HCT116 (cell line): ENCODE results near the gene NCAPH2. TPM values are rescaled to one million over a fixed set of nuclear protein-coding genes. Genes with fewer than 3 reads are reported as not detected.

Experiments used
- ATAC-seq: fragments of 200-7000 bp; cut with Tn5 transposase; 2 replicates; pipeline ENCODE4 v1.9.1; 2020; ENCODE audit warnings: mild to moderate bottlenecking, moderate library complexity
- BruUV-seq: library from RNA; stranded (reverse); fragments of 400-500 nt; replicated peaks from 2 replicates; lab custom pipeline; 2021; lab: Mats Ljungman, UMichigan
- CTCF ChIA-PET: fragments of 300-600 bp; sonication (Branson Sonifier 250); formaldehyde crosslinking; loops from one replicate; lab custom pipeline; 2021; ENCODE audit warnings: antibody characterized with exemption; lab: Charles Lee
- POLR2A ChIA-PET: fragments of 300-600, 350-600 bp; sonication (Branson Sonifier 250); formaldehyde crosslinking; loops from one replicate; lab custom pipeline; 2021; ENCODE audit warnings: antibody characterized with exemption; lab: Charles Lee
- RAD21 ChIA-PET, 2 experiments: fragments of 300-600 bp; sonication (Branson Sonifier 250); formaldehyde crosslinking; loops; one replicate each; lab custom pipeline; 2023; ENCODE audit warnings: low total read pairs in 2 of 2; ENCODE audit not compliant: uncharacterized antibody in 2 of 2, unreplicated experiment in 2 of 2, low non-redundant PET in 1 of 2; lab: Charles Lee
- DNase-seq: peaks from one replicate; pipeline ENCODE4 v3.0.0-alpha.2; 2010; ENCODE audit warnings: low read depth, low spot score
- H2AFZ ChIP-seq: fragments of 200-600 bp; shearing (Covaris generic), sonication (generic); 2 replicates; pipeline ENCODE4 v1.6.1; 2017; ENCODE audit warnings: low read depth, mixed run types, mixed read lengths, antibody characterized with exemption, low read length; ENCODE audit not compliant: poor library complexity, severe bottlenecking
- H3K27ac ChIP-seq: 2 replicates; pipeline ENCODE4 v1.5.1; 2012; ENCODE audit warnings: low read depth, low read length
- H3K27me3 ChIP-seq: fragments of 200-600 bp; sonication (generic); 2 replicates; pipeline ENCODE4 v1.6.1; 2016; ENCODE audit warnings: mixed run types, low read length, mixed read lengths; ENCODE audit not compliant: insufficient read depth
- H3K36me3 ChIP-seq, 2 experiments: fragments of 200-500 bp in 1 of 2; fragments of 200-600 bp in 1 of 2; sonication (Bioruptor generic) in 1 of 2; sonication (generic) in 1 of 2; 2 replicates each; pipeline versions ENCODE4 v1.5.1 to v1.6.1; 2014 to 2016; ENCODE audit warnings: low read length in 2 of 2, inconsistent platforms in 1 of 2, mixed read lengths in 1 of 2, mixed run types in 1 of 2; ENCODE audit not compliant: insufficient read depth in 2 of 2, control insufficient read depth in 1 of 2
- H3K4me1 ChIP-seq, 2 experiments: fragments of 200-600 bp in 1 of 2; sonication (generic) in 1 of 2; 2 replicates each; pipeline versions ENCODE4 v1.5.1 to v1.6.1; 2012 to 2017; ENCODE audit warnings: low read length in 2 of 2, inconsistent platforms in 1 of 2, mild to moderate bottlenecking in 1 of 2, mixed read lengths in 1 of 2, mixed run types in 1 of 2, moderate library complexity in 1 of 2; ENCODE audit not compliant: insufficient read depth in 2 of 2, control insufficient read depth in 1 of 2
- H3K4me2 ChIP-seq: fragments of 200-600 bp; sonication (generic); 2 replicates; pipeline ENCODE4 v1.6.1; 2017; ENCODE audit warnings: mixed run types, low read length, mixed read lengths
- H3K4me3 ChIP-seq, 2 experiments: fragments of 200-600 bp in 1 of 2; sonication (generic) in 1 of 2; replicated peaks in 1 of 2; 2 replicates each; pipeline ENCODE4 v1.5.1; 2011 to 2016; ENCODE audit warnings: low read length in 2 of 2, control low read depth in 1 of 2, low read depth in 1 of 2, mild to moderate bottlenecking in 1 of 2, mixed read lengths in 1 of 2, mixed run types in 1 of 2
- H3K79me2 ChIP-seq: fragments of 200-600 bp; sonication (generic); 2 replicates; pipeline ENCODE4 v1.6.1; 2017; ENCODE audit warnings: mild to moderate bottlenecking, mixed run types, low read length, moderate library complexity, mixed read lengths; ENCODE audit not compliant: insufficient read depth
- H3K9ac ChIP-seq: fragments of 200-600 bp; sonication (generic); 2 replicates; pipeline ENCODE4 v1.6.1; 2016; ENCODE audit warnings: low read length, mixed read lengths
- H3K9me2 ChIP-seq: fragments of 200-600 bp; sonication (generic), shearing (Covaris generic); 2 replicates; pipeline ENCODE4 v1.6.1; 2017; ENCODE audit warnings: mixed run types, mild to moderate bottlenecking, moderate library complexity; ENCODE audit not compliant: insufficient read depth
- H3K9me3 ChIP-seq, 2 experiments: fragments of 200-500 bp in 1 of 2; fragments of 200-600 bp in 1 of 2; sonication (Bioruptor generic) in 1 of 2; sonication (generic) in 1 of 2; 2 replicates each; pipeline ENCODE4 v1.6.1; 2014 to 2017; ENCODE audit warnings: low read length in 2 of 2, mixed read lengths in 2 of 2, inconsistent platforms in 1 of 2, low read depth in 1 of 2, mild to moderate bottlenecking in 1 of 2, mixed run types in 1 of 2, moderate library complexity in 1 of 2; ENCODE audit not compliant: control insufficient read depth in 1 of 2, insufficient read depth in 1 of 2
- H4K20me1 ChIP-seq: fragments of 200-600 bp; sonication (generic), shearing (Covaris generic); 2 replicates; pipeline ENCODE4 v1.6.1; 2017; ENCODE audit warnings: mixed run types, mild to moderate bottlenecking, moderate library complexity; ENCODE audit not compliant: insufficient read depth
- ATF3 ChIP-seq: IDR thresholded peaks from 2 replicates; pipeline ENCODE4 v1.6.1; 2012
- CBX3 ChIP-seq: IDR thresholded peaks from 2 replicates; pipeline ENCODE4 v1.6.1; 2012; ENCODE audit warnings: low read depth
- CEBPB ChIP-seq: IDR thresholded peaks from 2 replicates; pipeline ENCODE4 v1.6.1; 2012; ENCODE audit warnings: low read depth
- CTCF ChIP-seq, 3 experiments: fragments of 200-600 bp in 1 of 3; sonication (generic) in 1 of 3; IDR thresholded peaks in 2 of 3; conservative IDR thresholded peaks in 1 of 3; 2 replicates each; pipeline ENCODE4 v1.5.1; 2012 to 2017; ENCODE audit warnings: low read depth in 2 of 3, low read length in 2 of 3, antibody characterized with exemption in 1 of 3, borderline replicate concordance in 1 of 3, control low read depth in 1 of 3, mild to moderate bottlenecking in 1 of 3, mixed read lengths in 1 of 3, mixed run types in 1 of 3, moderate library complexity in 1 of 3; ENCODE audit not compliant: insufficient read depth in 1 of 3
- EGR1 ChIP-seq: IDR thresholded peaks from 2 replicates; pipeline ENCODE4 v1.6.1; 2012; ENCODE audit warnings: low read depth
- EZH2 ChIP-seq: fragments of 200-600 bp; sonication (generic); IDR thresholded peaks from 2 replicates; pipeline ENCODE4 v1.6.1; 2017; ENCODE audit warnings: antibody characterized with exemption, mixed run types
- EZH2phosphoT487 ChIP-seq: fragments of 200-600 bp; IDR thresholded peaks from 2 replicates; pipeline ENCODE4 v1.6.1; 2018; ENCODE audit warnings: antibody characterized with exemption, borderline replicate concordance
- JUND ChIP-seq: IDR thresholded peaks from 2 replicates; pipeline ENCODE4 v1.6.1; 2012
- MAX ChIP-seq: IDR thresholded peaks from 2 replicates; pipeline ENCODE4 v1.6.1; 2012
- POLR2A ChIP-seq: IDR thresholded peaks from 2 replicates; pipeline ENCODE4 v1.7.0; 2011; ENCODE audit warnings: borderline replicate concordance; ENCODE audit not compliant: insufficient read depth, insufficient read length; ENCODE audit errors: extremely low read depth
- POLR2AphosphoS5 ChIP-seq: IDR thresholded peaks from 2 replicates; pipeline ENCODE4 v1.6.1; 2011; ENCODE audit warnings: mild to moderate bottlenecking, low read depth, low read length, moderate library complexity
- RAD21 ChIP-seq: IDR thresholded peaks from 2 replicates; pipeline ENCODE4 v1.6.1; 2012; ENCODE audit warnings: low read depth, mild to moderate bottlenecking
- REST ChIP-seq: IDR thresholded peaks from 2 replicates; pipeline ENCODE4 v1.6.1; 2012; ENCODE audit warnings: low read depth
- SP1 ChIP-seq: IDR thresholded peaks from 2 replicates; pipeline ENCODE4 v1.6.1; 2012; ENCODE audit warnings: low read depth
- TCF7L2 ChIP-seq: IDR thresholded peaks from 2 replicates; pipeline ENCODE4 v1.7.0; 2011; ENCODE audit warnings: borderline replicate concordance, inconsistent platforms; ENCODE audit not compliant: insufficient read depth, insufficient read length; ENCODE audit errors: extremely low read depth
- ZBTB33 ChIP-seq: IDR thresholded peaks from 2 replicates; pipeline ENCODE4 v1.6.1; 2011; ENCODE audit warnings: mild to moderate bottlenecking, low read length, moderate library complexity; ENCODE audit not compliant: insufficient replicate concordance; ENCODE audit errors: extremely low read depth
- ZFX ChIP-seq: fragments of 450-650 bp; IDR thresholded peaks from 2 replicates; pipeline ENCODE4 v1.6.1; 2017
- ZNF274 ChIP-seq: fragments of 200-500 bp; sonication (Bioruptor generic); IDR thresholded peaks from 2 replicates; pipeline ENCODE4 v1.6.1; 2014; ENCODE audit warnings: mild to moderate bottlenecking, low read depth, low read length, inconsistent platforms
- intact Hi-C: fragments of 100-400 bp; cut with micrococcal nuclease; formaldehyde crosslinking; loops from 2 replicates; pipeline ENCODE4 v1.10.0; 2022
- total RNA-seq: library from RNA; stranded (reverse); gene quantifications from one replicate; pipeline ENCODE4 v1.2.1, GENCODE V29; 2021; ENCODE audit not compliant: unreplicated experiment

The NCAPH2 gene
- total RNA-seq, 1 experiment from 2014 or later = 99.1 TPM

- ATAC-seq (no peak), DNase-seq (no peak)
- Histone ChIP-seq H3K4me1 (peaks cover 6 to 11% of the 10 kb centered on the region in 2 experiments; a peak in 2 of 4 replicates), H3K4me2 (no peak overlapping the region), H3K27me3 (no peaks in the 10 kb centered on the region), H2AFZ (no peak overlapping the region), H3K4me3 (no peak overlapping the region), H3K9me2 (no peaks in the 10 kb centered on the region), H3K36me3 (no peaks in the 10 kb centered on the region), H3K9me3 (no peaks in the 10 kb centered on the region), H3K9ac (no peak overlapping the region), H3K27ac (no peak overlapping the region), H3K79me2 (no peaks in the 10 kb centered on the region), H4K20me1 (no peaks in the 10 kb centered on the region)
- ChIA-PET POLR2A (no interaction called here), RAD21 (no interaction called here), CTCF (no interaction called here)
- BruUV-seq = no TSS peak
- intact Hi-C loops = no loop called here
- TF ChIP-seq EZH2 (no peak), EZH2phosphoT487 (no peak), CEBPB (no peak), TCF7L2 (no peak), REST (no peak), CTCF (IDR thresholded peaks at IDR 0.05 in 2 of 3, conservative IDR thresholded peaks at IDR 0.05 in 1 of 3; ENCODE audit: borderline replicate concordance in 1 of 3, insufficient read depth in 1 of 3, low read depth in 2 of 3, low read length in 2 of 3) (no peak), RAD21 (no peak), POLR2A (no peak), ATF3 (no peak), ZFX (no peak), CBX3 (no peak), JUND (no peak), ZNF274 (no peak), ZBTB33 (no peak), POLR2AphosphoS5 (no peak), MAX (no peak), EGR1 (no peak), SP1 (no peak)
Measured at GRCh38 chr22:50561401-50562358, 53.7 kb downstream of the NCAPH2 start.
